HCT116 (cell line): ENCODE results near the gene EXOSC5. TPM values are rescaled to one million over a fixed set of nuclear protein-coding genes. Genes with fewer than 3 reads are reported as not detected.
A peak's percentile ranks its signal among the peaks of the same experiment; 100 is the strongest.

Source experiments
- ATAC-seq: fragments of 200-7000 bp; cut with Tn5 transposase; 2 replicates; pipeline ENCODE4 v1.9.1; 2020; ENCODE audit warnings: mild to moderate bottlenecking, moderate library complexity
- BruUV-seq: library from RNA; stranded (reverse); fragments of 400-500 nt; replicated peaks from 2 replicates; lab custom pipeline; 2021; lab: Mats Ljungman, UMichigan
- CTCF ChIA-PET: fragments of 300-600 bp; sonication (Branson Sonifier 250); formaldehyde crosslinking; loops from one replicate; lab custom pipeline; 2021; ENCODE audit warnings: antibody characterized with exemption; lab: Charles Lee
- POLR2A ChIA-PET: fragments of 300-600, 350-600 bp; sonication (Branson Sonifier 250); formaldehyde crosslinking; loops from one replicate; lab custom pipeline; 2021; ENCODE audit warnings: antibody characterized with exemption; lab: Charles Lee
- RAD21 ChIA-PET, 2 experiments: fragments of 300-600 bp; sonication (Branson Sonifier 250); formaldehyde crosslinking; loops; one replicate each; lab custom pipeline; 2023; ENCODE audit warnings: low total read pairs in 2 of 2; ENCODE audit not compliant: uncharacterized antibody in 2 of 2, unreplicated experiment in 2 of 2, low non-redundant PET in 1 of 2; lab: Charles Lee
- DNase-seq: peaks from one replicate; pipeline ENCODE4 v3.0.0-alpha.2; 2010; ENCODE audit warnings: low read depth, low spot score
- H2AFZ ChIP-seq: fragments of 200-600 bp; shearing (Covaris generic), sonication (generic); 2 replicates; pipeline ENCODE4 v1.6.1; 2017; ENCODE audit warnings: low read depth, mixed run types, mixed read lengths, antibody characterized with exemption, low read length; ENCODE audit not compliant: poor library complexity, severe bottlenecking
- H3K27ac ChIP-seq: 2 replicates; pipeline ENCODE4 v1.5.1; 2012; ENCODE audit warnings: low read depth, low read length
- H3K27me3 ChIP-seq: fragments of 200-600 bp; sonication (generic); 2 replicates; pipeline ENCODE4 v1.6.1; 2016; ENCODE audit warnings: mixed run types, low read length, mixed read lengths; ENCODE audit not compliant: insufficient read depth
- H3K36me3 ChIP-seq, 2 experiments: fragments of 200-500 bp in 1 of 2; fragments of 200-600 bp in 1 of 2; sonication (Bioruptor generic) in 1 of 2; sonication (generic) in 1 of 2; 2 replicates each; pipeline versions ENCODE4 v1.5.1 to v1.6.1; 2014 to 2016; ENCODE audit warnings: low read length in 2 of 2, inconsistent platforms in 1 of 2, mixed read lengths in 1 of 2, mixed run types in 1 of 2; ENCODE audit not compliant: insufficient read depth in 2 of 2, control insufficient read depth in 1 of 2
- H3K4me1 ChIP-seq, 2 experiments: fragments of 200-600 bp in 1 of 2; sonication (generic) in 1 of 2; 2 replicates each; pipeline versions ENCODE4 v1.5.1 to v1.6.1; 2012 to 2017; ENCODE audit warnings: low read length in 2 of 2, inconsistent platforms in 1 of 2, mild to moderate bottlenecking in 1 of 2, mixed read lengths in 1 of 2, mixed run types in 1 of 2, moderate library complexity in 1 of 2; ENCODE audit not compliant: insufficient read depth in 2 of 2, control insufficient read depth in 1 of 2
- H3K4me2 ChIP-seq: fragments of 200-600 bp; sonication (generic); 2 replicates; pipeline ENCODE4 v1.6.1; 2017; ENCODE audit warnings: mixed run types, low read length, mixed read lengths
- H3K4me3 ChIP-seq, 2 experiments: fragments of 200-600 bp in 1 of 2; sonication (generic) in 1 of 2; replicated peaks in 1 of 2; 2 replicates each; pipeline ENCODE4 v1.5.1; 2011 to 2016; ENCODE audit warnings: low read length in 2 of 2, control low read depth in 1 of 2, low read depth in 1 of 2, mild to moderate bottlenecking in 1 of 2, mixed read lengths in 1 of 2, mixed run types in 1 of 2
- H3K79me2 ChIP-seq: fragments of 200-600 bp; sonication (generic); 2 replicates; pipeline ENCODE4 v1.6.1; 2017; ENCODE audit warnings: mild to moderate bottlenecking, mixed run types, low read length, moderate library complexity, mixed read lengths; ENCODE audit not compliant: insufficient read depth
- H3K9ac ChIP-seq: fragments of 200-600 bp; sonication (generic); 2 replicates; pipeline ENCODE4 v1.6.1; 2016; ENCODE audit warnings: low read length, mixed read lengths
- H3K9me2 ChIP-seq: fragments of 200-600 bp; sonication (generic), shearing (Covaris generic); 2 replicates; pipeline ENCODE4 v1.6.1; 2017; ENCODE audit warnings: mixed run types, mild to moderate bottlenecking, moderate library complexity; ENCODE audit not compliant: insufficient read depth
- H3K9me3 ChIP-seq, 2 experiments: fragments of 200-500 bp in 1 of 2; fragments of 200-600 bp in 1 of 2; sonication (Bioruptor generic) in 1 of 2; sonication (generic) in 1 of 2; 2 replicates each; pipeline ENCODE4 v1.6.1; 2014 to 2017; ENCODE audit warnings: low read length in 2 of 2, mixed read lengths in 2 of 2, inconsistent platforms in 1 of 2, low read depth in 1 of 2, mild to moderate bottlenecking in 1 of 2, mixed run types in 1 of 2, moderate library complexity in 1 of 2; ENCODE audit not compliant: control insufficient read depth in 1 of 2, insufficient read depth in 1 of 2
- H4K20me1 ChIP-seq: fragments of 200-600 bp; sonication (generic), shearing (Covaris generic); 2 replicates; pipeline ENCODE4 v1.6.1; 2017; ENCODE audit warnings: mixed run types, mild to moderate bottlenecking, moderate library complexity; ENCODE audit not compliant: insufficient read depth
- CEBPB ChIP-seq: IDR thresholded peaks from 2 replicates; pipeline ENCODE4 v1.6.1; 2012; ENCODE audit warnings: low read depth
- ELF1 ChIP-seq: IDR thresholded peaks from 2 replicates; pipeline ENCODE4 v1.6.1; 2012; ENCODE audit warnings: low read depth, borderline replicate concordance
- EZH2phosphoT487 ChIP-seq: fragments of 200-600 bp; IDR thresholded peaks from 2 replicates; pipeline ENCODE4 v1.6.1; 2018; ENCODE audit warnings: antibody characterized with exemption, borderline replicate concordance
- FOSL1 ChIP-seq: IDR thresholded peaks from 2 replicates; pipeline ENCODE4 v1.6.1; 2012; ENCODE audit warnings: low read depth
- POLR2AphosphoS5 ChIP-seq: IDR thresholded peaks from 2 replicates; pipeline ENCODE4 v1.6.1; 2011; ENCODE audit warnings: mild to moderate bottlenecking, low read depth, low read length, moderate library complexity
- SIN3A ChIP-seq: IDR thresholded peaks from 2 replicates; pipeline ENCODE4 v1.6.1; 2012; ENCODE audit warnings: low read depth
- SP1 ChIP-seq: IDR thresholded peaks from 2 replicates; pipeline ENCODE4 v1.6.1; 2012; ENCODE audit warnings: low read depth
- SRF ChIP-seq: IDR thresholded peaks from 2 replicates; pipeline ENCODE4 v1.6.1; 2012; ENCODE audit warnings: low read depth
- ZFX ChIP-seq: fragments of 450-650 bp; IDR thresholded peaks from 2 replicates; pipeline ENCODE4 v1.6.1; 2017
- ZNF274 ChIP-seq: fragments of 200-500 bp; sonication (Bioruptor generic); IDR thresholded peaks from 2 replicates; pipeline ENCODE4 v1.6.1; 2014; ENCODE audit warnings: mild to moderate bottlenecking, low read depth, low read length, inconsistent platforms
- intact Hi-C: fragments of 100-400 bp; cut with micrococcal nuclease; formaldehyde crosslinking; loops from 2 replicates; pipeline ENCODE4 v1.10.0; 2022
- total RNA-seq: library from RNA; stranded (reverse); gene quantifications from one replicate; pipeline ENCODE4 v1.2.1, GENCODE V29; 2021; ENCODE audit not compliant: unreplicated experiment
- TF ChIP-seq, protein P1 (sequence below), 3 experiments: fragments of 200-600 bp in 1 of 3; sonication (generic) in 1 of 3; IDR thresholded peaks in 2 of 3; conservative IDR thresholded peaks in 1 of 3; 2 replicates each; pipeline ENCODE4 v1.5.1; 2012 to 2017; ENCODE audit warnings: low read depth in 2 of 3, low read length in 2 of 3, antibody characterized with exemption in 1 of 3, borderline replicate concordance in 1 of 3, control low read depth in 1 of 3, mild to moderate bottlenecking in 1 of 3, mixed read lengths in 1 of 3, mixed run types in 1 of 3, moderate library complexity in 1 of 3; ENCODE audit not compliant: insufficient read depth in 1 of 3
- TF ChIP-seq, protein P2 (sequence below): IDR thresholded peaks from 2 replicates; pipeline ENCODE4 v1.6.1; 2012; ENCODE audit warnings: low read depth
- TF ChIP-seq, protein P3 (sequence below): IDR thresholded peaks from 2 replicates; pipeline ENCODE4 v1.6.1; 2012

EXOSC5 gene
- total RNA-seq, 1 experiment from 2014 or later: 57.5 TPM

DNA sequence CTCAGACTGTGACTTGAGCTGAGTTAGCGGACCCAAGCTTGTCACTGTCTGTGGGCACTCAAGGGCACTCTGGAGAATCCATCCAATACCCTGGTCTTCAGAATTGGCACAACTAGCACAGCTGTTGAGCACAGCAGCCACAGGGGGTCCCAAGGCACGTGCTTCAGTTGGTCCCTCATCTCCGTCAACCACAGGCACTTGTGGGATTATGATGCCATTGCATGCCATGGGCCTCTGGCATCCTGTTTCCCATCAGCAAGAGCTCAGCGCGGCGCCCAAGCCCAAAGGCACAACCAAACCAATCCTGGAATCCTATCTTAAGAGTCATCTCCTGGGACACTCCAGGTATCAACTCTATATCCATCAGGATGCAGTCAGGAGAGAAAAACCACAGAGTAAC is 33.8 kb upstream of the EXOSC5 start:
- H3K9me2 ChIP-seq: no peaks in the 10 kb centered on the region
- H4K20me1 ChIP-seq: no peaks in the 10 kb centered on the region
- POLR2A ChIA-PET: no interaction called here
- DNase-seq (no peak), ATAC-seq (0 out of 2 replicates have a peak, but pooled peaks have one; percentile 18)
- CTCF ChIA-PET: interaction anchor here (1.2 to 1.6 kb wide), 2 partner anchors 9 to 138 kb away, joined by 3 to 5 read pairs; partner anchors contain the start of gene DMAC2
- H3K79me2 ChIP-seq: no peaks in the 10 kb centered on the region
- peaks cover 0 to 5% of the 10 kb centered on the region in 2 experiments; a peak in 2 of 4 replicates for H3K4me1 ChIP-seq
- H3K27ac ChIP-seq: no peak overlapping the region
- TF ChIP-seq FOSL1 (no peak), ELF1 (no peak), CEBPB (no peak), POLR2AphosphoS5 (no peak)
- H3K9me3 ChIP-seq: no peaks in the 10 kb centered on the region
- no peak overlapping the region for H3K4me3 ChIP-seq
- H3K27me3 ChIP-seq: no peaks in the 10 kb centered on the region
- no peak overlapping the region for H2AFZ ChIP-seq
- BruUV-seq: no TSS peak
- no peak overlapping the region for H3K9ac ChIP-seq
- intact Hi-C loops: no loop called here
- RAD21 ChIA-PET: no interaction called here
- H3K36me3 ChIP-seq: peaks cover 0 to 18% of the 10 kb centered on the region in 2 experiments; a peak in 3 of 4 replicates
- no peak overlapping the region for H3K4me2 ChIP-seq

DNA sequence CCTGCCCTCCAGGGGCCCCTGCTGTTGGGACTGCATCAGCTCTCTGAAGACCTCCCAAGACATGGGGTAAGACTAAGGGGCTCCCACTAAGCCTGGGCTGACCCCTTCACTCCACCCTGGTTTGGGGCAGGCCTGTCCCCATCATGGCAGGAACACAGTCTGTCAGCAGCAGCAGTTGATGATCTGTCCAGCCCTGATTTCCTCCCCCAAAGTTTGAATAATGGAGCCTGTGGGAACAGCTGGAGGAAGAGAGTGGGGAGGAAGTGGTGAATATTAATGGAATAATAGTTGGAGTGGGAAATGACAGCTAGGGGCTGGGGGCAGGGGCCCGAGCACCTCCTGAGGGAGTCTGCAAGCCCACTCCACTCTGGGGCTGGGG is 31.3 kb upstream of the EXOSC5 start:
- Histone ChIP-seq H3K79me2 (no peaks in the 10 kb centered on the region), H3K27me3 (no peaks in the 10 kb centered on the region), H4K20me1 (no peaks in the 10 kb centered on the region), H2AFZ (no peak overlapping the region), H3K9ac (no peak overlapping the region), H3K36me3 (peaks cover 0 to 18% of the 10 kb centered on the region in 2 experiments; a peak in 3 of 4 replicates), H3K4me2 (no peak overlapping the region), H3K4me1 (peaks cover 0 to 5% of the 10 kb centered on the region in 2 experiments; a peak in 2 of 4 replicates), H3K9me3 (no peaks in the 10 kb centered on the region), H3K27ac (no peak overlapping the region), H3K9me2 (no peaks in the 10 kb centered on the region), H3K4me3 (no peak overlapping the region)
- intact Hi-C loops: no loop called here
- ChIA-PET POLR2A (interaction anchor here (1.5 to 1.7 kb wide), 2 partner anchors 10 to 11 kb away, joined by 4 read pairs; partner anchors contain the start of gene DMAC2), RAD21 (no interaction called here), CTCF (interaction anchor here (0.7 kb wide), 1 partner anchor 135 kb away, joined by 3 read pairs; no protein-coding TSS in a partner anchor)
- no peak for ATAC-seq
- DNase-seq: no peak
- no TSS peak for BruUV-seq
- TF ChIP-seq, protein P1, sequence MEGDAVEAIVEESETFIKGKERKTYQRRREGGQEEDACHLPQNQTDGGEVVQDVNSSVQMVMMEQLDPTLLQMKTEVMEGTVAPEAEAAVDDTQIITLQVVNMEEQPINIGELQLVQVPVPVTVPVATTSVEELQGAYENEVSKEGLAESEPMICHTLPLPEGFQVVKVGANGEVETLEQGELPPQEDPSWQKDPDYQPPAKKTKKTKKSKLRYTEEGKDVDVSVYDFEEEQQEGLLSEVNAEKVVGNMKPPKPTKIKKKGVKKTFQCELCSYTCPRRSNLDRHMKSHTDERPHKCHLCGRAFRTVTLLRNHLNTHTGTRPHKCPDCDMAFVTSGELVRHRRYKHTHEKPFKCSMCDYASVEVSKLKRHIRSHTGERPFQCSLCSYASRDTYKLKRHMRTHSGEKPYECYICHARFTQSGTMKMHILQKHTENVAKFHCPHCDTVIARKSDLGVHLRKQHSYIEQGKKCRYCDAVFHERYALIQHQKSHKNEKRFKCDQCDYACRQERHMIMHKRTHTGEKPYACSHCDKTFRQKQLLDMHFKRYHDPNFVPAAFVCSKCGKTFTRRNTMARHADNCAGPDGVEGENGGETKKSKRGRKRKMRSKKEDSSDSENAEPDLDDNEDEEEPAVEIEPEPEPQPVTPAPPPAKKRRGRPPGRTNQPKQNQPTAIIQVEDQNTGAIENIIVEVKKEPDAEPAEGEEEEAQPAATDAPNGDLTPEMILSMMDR (IDR thresholded peaks at IDR 0.05 in 2 of 3, conservative IDR thresholded peaks at IDR 0.05 in 1 of 3; ENCODE audit: borderline replicate concordance in 1 of 3, insufficient read depth in 1 of 3, low read depth in 2 of 3, low read length in 2 of 3): no peak
- no peak for TF ChIP-seq SIN3A
- TF ChIP-seq SP1: no peak
- no peak for TF ChIP-seq ZFX
- TF ChIP-seq, protein P2, sequence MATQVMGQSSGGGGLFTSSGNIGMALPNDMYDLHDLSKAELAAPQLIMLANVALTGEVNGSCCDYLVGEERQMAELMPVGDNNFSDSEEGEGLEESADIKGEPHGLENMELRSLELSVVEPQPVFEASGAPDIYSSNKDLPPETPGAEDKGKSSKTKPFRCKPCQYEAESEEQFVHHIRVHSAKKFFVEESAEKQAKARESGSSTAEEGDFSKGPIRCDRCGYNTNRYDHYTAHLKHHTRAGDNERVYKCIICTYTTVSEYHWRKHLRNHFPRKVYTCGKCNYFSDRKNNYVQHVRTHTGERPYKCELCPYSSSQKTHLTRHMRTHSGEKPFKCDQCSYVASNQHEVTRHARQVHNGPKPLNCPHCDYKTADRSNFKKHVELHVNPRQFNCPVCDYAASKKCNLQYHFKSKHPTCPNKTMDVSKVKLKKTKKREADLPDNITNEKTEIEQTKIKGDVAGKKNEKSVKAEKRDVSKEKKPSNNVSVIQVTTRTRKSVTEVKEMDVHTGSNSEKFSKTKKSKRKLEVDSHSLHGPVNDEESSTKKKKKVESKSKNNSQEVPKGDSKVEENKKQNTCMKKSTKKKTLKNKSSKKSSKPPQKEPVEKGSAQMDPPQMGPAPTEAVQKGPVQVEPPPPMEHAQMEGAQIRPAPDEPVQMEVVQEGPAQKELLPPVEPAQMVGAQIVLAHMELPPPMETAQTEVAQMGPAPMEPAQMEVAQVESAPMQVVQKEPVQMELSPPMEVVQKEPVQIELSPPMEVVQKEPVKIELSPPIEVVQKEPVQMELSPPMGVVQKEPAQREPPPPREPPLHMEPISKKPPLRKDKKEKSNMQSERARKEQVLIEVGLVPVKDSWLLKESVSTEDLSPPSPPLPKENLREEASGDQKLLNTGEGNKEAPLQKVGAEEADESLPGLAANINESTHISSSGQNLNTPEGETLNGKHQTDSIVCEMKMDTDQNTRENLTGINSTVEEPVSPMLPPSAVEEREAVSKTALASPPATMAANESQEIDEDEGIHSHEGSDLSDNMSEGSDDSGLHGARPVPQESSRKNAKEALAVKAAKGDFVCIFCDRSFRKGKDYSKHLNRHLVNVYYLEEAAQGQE: no peak
- no peak for TF ChIP-seq ELF1
- TF ChIP-seq, protein P3, sequence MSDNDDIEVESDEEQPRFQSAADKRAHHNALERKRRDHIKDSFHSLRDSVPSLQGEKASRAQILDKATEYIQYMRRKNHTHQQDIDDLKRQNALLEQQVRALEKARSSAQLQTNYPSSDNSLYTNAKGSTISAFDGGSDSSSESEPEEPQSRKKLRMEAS: no peak
- TF ChIP-seq ZNF274: no peak
- TF ChIP-seq SRF: no peak
- TF ChIP-seq EZH2phosphoT487: no peak
